CD1c-positive myeloid dendritic cell (primary cell): ENCODE results near the gene THSD7A.

Experiments
- DNase-seq: peaks from one replicate; pipeline ENCODE4 v3.0.0-alpha.2; 2016; ENCODE audit errors: extremely low spot score

The THSD7A gene, protein sequence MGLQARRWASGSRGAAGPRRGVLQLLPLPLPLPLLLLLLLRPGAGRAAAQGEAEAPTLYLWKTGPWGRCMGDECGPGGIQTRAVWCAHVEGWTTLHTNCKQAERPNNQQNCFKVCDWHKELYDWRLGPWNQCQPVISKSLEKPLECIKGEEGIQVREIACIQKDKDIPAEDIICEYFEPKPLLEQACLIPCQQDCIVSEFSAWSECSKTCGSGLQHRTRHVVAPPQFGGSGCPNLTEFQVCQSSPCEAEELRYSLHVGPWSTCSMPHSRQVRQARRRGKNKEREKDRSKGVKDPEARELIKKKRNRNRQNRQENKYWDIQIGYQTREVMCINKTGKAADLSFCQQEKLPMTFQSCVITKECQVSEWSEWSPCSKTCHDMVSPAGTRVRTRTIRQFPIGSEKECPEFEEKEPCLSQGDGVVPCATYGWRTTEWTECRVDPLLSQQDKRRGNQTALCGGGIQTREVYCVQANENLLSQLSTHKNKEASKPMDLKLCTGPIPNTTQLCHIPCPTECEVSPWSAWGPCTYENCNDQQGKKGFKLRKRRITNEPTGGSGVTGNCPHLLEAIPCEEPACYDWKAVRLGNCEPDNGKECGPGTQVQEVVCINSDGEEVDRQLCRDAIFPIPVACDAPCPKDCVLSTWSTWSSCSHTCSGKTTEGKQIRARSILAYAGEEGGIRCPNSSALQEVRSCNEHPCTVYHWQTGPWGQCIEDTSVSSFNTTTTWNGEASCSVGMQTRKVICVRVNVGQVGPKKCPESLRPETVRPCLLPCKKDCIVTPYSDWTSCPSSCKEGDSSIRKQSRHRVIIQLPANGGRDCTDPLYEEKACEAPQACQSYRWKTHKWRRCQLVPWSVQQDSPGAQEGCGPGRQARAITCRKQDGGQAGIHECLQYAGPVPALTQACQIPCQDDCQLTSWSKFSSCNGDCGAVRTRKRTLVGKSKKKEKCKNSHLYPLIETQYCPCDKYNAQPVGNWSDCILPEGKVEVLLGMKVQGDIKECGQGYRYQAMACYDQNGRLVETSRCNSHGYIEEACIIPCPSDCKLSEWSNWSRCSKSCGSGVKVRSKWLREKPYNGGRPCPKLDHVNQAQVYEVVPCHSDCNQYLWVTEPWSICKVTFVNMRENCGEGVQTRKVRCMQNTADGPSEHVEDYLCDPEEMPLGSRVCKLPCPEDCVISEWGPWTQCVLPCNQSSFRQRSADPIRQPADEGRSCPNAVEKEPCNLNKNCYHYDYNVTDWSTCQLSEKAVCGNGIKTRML (N-terminal part only)

DNA sequence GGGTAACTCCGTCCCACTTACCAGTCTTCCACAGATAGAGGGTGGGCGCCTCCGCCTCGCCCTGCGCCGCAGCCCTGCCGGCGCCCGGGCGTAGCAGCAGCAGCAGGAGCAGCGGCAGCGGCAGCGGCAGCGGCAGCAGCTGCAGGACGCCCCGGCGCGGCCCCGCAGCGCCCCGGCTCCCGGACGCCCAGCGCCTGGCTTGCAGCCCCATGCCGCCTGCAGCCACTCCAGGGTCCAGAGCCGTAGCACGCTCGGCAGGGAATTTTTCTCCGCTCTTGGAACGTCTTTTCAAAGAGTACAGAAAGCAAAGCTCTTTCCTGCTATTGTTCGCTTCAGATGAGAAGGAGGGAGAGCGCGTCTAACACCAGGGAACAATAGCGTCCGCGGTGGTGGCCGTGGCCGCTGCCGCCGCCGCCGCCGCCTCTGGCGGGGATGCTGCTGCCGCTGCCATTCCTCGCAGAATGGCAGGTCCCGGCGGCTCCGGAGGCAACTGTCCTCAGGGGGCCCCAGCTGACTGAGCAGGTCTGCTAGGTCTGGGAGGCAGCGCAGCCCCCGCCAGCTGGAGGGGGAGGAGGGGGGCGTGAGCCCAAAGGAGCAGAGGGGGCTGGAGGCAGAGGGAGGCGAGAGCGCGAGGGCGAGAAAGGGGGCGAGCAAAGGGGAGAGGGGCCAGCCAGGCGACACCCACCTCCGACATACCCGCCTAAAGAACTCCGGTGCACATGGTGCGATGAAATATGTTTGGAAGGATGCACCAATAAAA is at the start of gene THSD7A:
Gene THSD7A (minus strand): TSS at position 463 of the 760 bp plus-strand sequence. CDS start 252 bp downstream, at position 211.
- peak; percentile 17 for DNase-seq

DNA sequence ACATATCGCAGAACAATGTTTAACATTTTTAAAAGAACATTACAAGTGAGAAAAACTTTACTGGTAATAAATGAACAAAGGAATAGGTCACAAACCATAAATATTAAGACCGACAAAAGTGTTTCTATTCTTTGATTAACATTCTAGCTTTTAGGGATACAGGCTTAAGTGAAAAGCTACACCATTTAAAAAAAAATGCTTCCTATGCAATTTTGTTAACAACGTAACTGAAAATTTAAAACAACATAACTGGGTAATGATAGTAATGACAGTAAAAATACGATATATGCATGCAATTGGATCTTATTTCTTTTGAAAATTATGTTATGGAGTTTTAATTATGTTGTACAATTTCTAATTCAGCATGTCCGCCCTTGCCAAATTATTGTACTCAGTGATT is 49.7 kb upstream of the THSD7A start:
- no peak for DNase-seq

- DNase-seq, result no peak
Measured at GRCh38 chr7:11875635-11876034, 43.6 kb upstream of the THSD7A start.

- no peak for DNase-seq
Measured at GRCh38 chr7:11865671-11866070, 33.7 kb upstream of the THSD7A start.

DNA sequence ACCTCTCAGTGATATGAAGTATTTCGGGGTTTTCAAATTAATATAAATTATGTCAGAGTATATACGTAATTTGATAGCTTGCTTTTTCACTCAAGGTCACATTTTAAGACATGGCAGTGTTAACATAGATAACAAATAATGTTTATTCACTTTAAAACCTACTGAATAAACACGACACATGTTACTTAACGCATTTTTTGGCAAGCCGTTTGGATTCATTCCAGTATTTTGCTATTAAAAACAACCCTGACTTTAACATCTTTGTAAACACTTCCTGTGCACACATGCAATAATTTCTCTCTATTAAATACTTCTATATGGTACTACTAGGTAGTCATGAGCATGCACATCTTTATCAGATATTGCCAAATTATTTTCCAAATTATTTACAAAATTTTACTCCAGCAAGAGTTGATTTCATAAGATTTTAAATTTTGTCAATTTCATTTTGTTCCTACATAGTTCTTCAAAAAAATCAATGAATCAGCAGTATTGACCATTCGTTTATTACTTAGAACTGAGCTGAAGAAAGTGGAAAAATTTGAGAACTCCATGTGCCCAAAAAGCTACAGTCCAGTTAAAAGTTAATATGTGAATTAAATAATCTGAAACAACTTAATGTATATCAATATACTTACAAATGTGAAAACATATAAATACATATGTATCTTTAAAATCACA is 26.8 kb upstream of the THSD7A start:
- DNase-seq, result no peak

GRCh38 chr7:11858026-11858425 is 26.0 kb upstream of the THSD7A start:
- DNase-seq, result no peak

DNA sequence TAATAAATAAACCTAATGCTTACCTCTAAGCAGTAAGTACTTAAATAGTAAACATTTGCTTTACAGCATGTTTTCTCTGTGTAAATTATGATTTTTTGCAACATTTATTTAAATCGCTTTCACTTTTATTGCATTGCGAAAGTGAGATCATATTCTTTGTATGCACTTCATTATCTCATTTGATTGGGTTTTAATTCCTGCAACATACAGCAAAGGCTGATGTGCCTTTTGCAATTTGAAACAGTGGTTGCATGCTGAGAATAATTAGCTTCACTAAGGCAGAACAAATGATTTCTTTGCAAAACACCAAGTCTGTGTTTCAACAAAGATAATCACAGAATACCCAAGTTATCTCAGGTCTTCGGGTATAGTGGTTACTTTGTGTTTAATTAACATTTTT is 16.3 kb upstream of the THSD7A start:
- DNase-seq, result no peak

DNA sequence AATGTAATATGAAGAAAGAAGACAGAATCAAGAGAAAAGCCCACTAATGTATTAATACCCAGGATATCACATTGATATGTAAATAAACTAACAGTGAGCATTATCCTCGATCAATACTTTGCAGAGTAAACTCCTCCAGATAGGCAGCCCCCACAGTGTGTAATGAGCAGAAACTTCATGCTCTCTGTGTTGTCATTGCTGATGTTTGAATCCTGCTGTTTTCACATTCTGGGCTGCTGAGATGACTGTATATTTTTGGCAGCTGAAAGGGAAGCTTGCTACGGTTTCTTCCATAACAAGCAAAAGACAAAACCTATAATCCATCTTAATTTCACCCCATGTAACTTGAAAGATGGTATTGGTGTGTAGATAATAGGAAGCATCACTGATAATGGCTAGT is 15.3 kb upstream of the THSD7A start:
- no peak for DNase-seq

DNA sequence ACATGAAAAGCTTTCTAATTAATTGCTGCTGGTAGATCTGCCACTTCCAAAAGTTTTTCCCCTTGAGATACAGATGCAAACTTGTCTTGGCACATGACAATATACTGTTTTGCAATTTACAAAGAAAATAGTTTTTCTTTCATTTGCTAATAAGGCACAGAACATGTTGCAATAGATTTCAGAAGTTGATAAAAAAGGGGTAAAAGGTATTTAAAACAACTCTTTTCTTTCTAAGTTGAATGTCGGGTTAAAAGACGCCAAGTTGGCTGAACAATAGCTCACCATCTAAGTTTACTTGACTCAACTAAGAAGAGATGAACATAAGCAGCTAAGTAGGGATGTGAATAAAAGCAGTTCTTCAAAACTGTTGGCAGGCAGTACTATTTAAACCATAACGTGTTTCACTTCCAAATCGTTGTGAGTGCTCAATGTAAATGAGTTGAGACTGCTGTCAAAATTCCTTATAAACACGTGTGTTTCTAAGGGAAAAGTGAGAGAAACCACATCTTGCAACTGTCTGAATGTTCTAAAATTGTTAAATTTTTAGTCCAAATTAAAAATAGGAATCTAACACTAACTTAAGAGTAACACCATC is 14.5 kb upstream of the THSD7A start:
- DNase-seq, result no peak

- no peak for DNase-seq
Measured at GRCh38 chr7:11843113-11843765, 11.2 kb upstream of the THSD7A start.

DNA sequence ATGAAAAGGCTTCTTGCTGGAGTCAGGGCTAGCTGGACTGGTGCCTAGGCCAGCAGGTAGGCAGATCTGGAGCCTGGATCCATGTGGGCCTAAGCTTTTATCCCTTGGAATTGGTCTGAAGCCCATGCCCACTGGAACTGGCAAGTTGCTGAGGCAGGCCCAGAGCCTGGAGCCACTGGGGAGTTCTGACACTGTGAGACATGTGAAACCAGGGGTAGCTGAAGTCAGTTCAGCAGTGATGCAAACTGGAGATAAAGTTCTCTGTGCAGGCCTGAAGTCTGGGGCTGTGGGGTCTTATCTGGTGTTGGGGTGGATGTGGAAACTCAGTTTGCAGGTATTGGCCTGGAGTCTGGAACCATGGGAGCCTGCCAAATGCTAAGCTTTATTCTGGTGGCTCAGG is 9.7 kb upstream of the THSD7A start:
- no peak for DNase-seq

- DNase-seq, result no peak
Measured at GRCh38 chr7:11835260-11835659, 3.3 kb upstream of the THSD7A start.

GRCh38 chr7:11833431-11833830 is 1.4 kb upstream of the THSD7A start:
- DNase-seq, result no peak

DNA sequence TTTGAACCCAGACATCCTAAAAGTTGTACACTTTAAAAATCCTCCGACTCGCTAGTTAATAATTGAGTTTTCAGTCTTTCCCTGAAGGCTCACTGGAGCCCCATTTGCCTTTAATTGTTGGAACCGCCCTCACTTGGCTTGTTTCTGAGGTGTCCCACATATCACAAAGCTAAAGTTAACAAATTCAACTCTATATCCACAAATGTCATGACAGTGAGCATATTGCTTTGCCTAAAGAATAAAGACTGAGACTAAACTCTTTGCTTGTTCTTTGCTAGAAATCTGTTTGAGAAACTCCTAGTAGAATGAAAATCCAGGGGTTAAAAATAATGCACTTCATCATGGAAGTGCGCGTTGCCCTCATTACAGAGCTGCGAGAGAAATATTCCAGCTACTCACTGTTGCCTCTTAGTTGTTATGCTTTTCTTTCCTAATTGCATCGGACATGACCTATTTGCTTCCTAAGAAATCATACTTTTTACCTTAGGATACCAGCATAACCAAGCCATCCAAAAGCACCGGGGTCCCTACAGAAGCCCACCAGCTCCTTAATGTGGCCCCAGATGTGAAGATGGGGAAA is 752 bp downstream of the THSD7A start:
- DNase-seq, result no peak

DNA sequence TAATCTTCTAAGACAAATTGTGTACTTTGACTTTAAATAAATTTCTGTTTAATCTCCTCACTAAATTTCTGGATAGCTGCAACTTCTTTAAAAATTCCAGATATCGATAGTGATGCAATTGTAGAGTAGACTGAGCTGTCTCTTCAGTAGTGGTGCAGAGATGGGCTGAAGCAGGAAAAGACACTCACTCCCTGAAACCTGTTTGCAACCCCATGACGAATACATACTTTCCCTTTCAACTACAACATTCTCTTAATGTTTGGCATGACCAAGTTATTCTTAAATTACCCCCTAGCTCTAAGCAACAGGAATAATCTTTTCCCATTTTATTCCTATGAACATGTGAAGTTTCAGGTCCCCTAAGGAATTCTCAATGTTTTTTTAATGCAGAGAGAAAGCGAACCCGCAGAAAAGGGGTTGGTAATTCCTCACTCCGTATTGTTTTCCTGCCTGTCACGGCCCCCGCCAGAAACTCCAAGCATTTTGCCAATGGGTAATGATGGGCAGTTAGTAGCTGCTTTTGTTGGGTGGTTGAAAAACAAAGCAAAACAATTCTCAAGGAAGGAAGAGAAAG is 1.3 kb downstream of the THSD7A start:
- DNase-seq, result no peak

DNA sequence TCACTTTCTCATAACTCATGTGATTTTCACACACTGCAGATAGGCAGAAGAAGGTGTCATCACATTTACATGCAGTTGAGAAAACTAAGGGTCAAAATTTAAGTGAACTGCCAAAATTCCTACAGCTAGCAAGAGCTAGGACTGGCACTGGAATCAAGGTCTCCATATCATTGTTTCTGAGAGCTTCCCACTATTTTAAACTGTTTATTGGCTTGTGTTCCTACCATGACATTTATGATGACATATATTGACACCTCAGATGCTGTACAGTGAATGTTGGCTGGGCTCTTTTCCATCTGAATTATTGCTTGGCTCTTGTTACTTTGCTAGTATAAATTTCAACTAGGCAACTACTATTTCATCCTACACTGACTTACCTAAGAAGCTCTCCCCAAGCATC is 2.0 kb downstream of the THSD7A start:
- no peak for DNase-seq

- no peak for DNase-seq
Measured at GRCh38 chr7:11819947-11820346, 12.1 kb downstream of the THSD7A start.

DNA sequence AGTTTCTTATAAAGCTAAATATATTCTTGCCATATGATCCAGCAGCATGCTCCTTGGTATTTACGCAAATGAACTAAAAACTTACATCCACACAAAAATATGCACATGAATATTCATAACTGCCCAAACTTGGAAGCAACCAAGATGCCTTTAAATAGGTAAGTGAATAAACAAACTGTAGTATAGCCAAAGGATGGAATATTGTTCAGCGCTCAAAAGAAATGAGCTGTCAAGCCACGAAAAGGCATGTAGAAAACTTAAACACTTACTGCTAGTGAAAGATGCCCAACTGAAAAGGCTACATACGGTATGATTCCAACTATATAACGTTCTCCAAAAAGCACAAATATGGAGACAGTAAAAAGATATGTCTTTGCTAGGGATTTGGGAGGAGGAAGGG is 12.7 kb downstream of the THSD7A start:
- no peak for DNase-seq

DNA sequence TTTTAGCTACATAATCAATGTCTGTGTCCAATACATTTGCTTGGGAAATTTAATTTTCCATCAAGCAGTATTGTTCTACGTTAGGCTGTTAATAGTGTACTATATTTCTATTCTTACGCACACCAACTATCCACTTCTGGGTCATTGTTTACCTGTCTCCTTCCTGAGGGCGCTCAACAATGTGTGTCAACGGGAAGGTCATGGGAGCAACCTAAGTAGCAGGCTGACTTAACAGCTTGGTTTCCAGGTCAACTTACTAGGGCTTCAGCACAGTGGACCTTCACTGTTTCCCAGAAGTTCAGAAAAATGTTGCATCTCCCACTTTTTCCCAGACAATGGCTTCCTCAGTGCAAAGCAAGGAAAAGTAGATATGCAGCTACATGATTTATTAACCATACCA is 13.7 kb downstream of the THSD7A start:
- DNase-seq, result no peak
